Activated CD8-positive, alpha-beta T cell treated with anti-CD3 and anti-CD28 coated beads for 36 hours (primary cell): ENCODE results near the gene CNTD1. TPM values are rescaled to one million over a fixed set of nuclear protein-coding genes. Genes with fewer than 3 reads are reported as not detected.

ENCODE experiments used
- ATAC-seq: fragments of 200-7000 bp; cut with Tn5 transposase; one replicate; pipeline ENCODE4 v1.10.0; 2021; ENCODE audit warnings: mild to moderate bottlenecking, moderate library complexity
- CTCF ChIA-PET: fragments of 350-600 bp; sonication (Branson Sonifier 250); formaldehyde crosslinking; loops from one replicate; lab custom pipeline; 2021; ENCODE audit warnings: antibody characterized with exemption; lab: Charles Lee
- POLR2A ChIA-PET: fragments of 350-600 bp; sonication (Branson Sonifier 250); formaldehyde crosslinking; loops from one replicate; lab custom pipeline; 2021; ENCODE audit warnings: antibody characterized with exemption; lab: Charles Lee
- DNase-seq: peaks from one replicate; pipeline ENCODE4 v3.0.0-alpha.2; 2020
- H3K27ac Mint-ChIP-seq: one replicate; pipeline ENCODE4 v1.8.0; 2021; ENCODE audit warnings: mild to moderate bottlenecking, mixed read lengths
- H3K27me3 Mint-ChIP-seq: one replicate; pipeline ENCODE4 v1.8.0; 2021; ENCODE audit warnings: mixed read lengths
- H3K36me3 Mint-ChIP-seq: one replicate; pipeline ENCODE4 v1.8.0; 2021; ENCODE audit warnings: low read depth, mixed read lengths
- H3K4me1 Mint-ChIP-seq: one replicate; pipeline ENCODE4 v1.8.0; 2021; ENCODE audit warnings: low read depth, mixed read lengths
- H3K4me3 Mint-ChIP-seq: one replicate; pipeline ENCODE4 v1.8.0; 2021; ENCODE audit warnings: mild to moderate bottlenecking, moderate library complexity, mixed read lengths
- H3K9me3 Mint-ChIP-seq: one replicate; pipeline ENCODE4 v1.8.0; 2021; ENCODE audit warnings: mixed read lengths
- intact Hi-C: fragments of 100-400 bp; cut with micrococcal nuclease; formaldehyde crosslinking; loops from one replicate; pipeline ENCODE4 v1.10.0; 2022
- total RNA-seq, 2 experiments: library from RNA; stranded (reverse); gene quantifications; one replicate each; pipeline ENCODE4 v1.2.3, GENCODE V29; 2021
- TF ChIP-seq, protein P1 (sequence below): fragments of 200-600 bp; IDR thresholded peaks from one replicate; pipeline ENCODE4 v1.8.0; 2022; ENCODE audit warnings: antibody characterized with exemption, mild to moderate bottlenecking

CNTD1 gene
- total RNA-seq, 2 experiments from 2014 or later: 0.23 TPM; not detected in 1

DNA sequence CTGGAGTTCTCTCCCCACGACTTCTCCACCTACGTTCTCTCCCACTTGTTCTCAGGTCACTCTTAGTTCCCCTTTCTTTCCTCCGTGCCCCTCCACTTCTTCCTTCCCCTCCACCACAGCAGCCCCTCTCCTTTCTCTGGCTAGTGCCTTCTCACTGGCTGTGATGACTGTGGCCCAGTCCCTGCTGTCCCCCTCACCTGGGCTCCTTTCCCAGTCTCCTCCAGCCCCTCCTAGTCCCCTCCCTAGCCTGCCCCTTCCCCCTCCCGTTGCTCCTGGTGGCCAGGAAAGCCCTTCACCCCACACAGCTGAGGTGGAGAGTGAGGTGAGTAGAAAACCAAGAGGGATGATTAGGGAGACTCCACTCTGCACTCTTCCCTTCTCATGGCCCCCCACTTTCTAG lies 3.6 kb upstream of the CNTD1 start:
- Mint-ChIP-seq H3K4me1 (peaks cover 16% of the 10 kb centered on the region), H3K27me3 (no peaks in the 10 kb centered on the region), H3K27ac (no peak overlapping the region), H3K36me3 (peaks cover 10% of the 10 kb centered on the region), H3K9me3 (peaks cover 2% of the 10 kb centered on the region), H3K4me3 (no peak overlapping the region)
- no peak for DNase-seq
- ATAC-seq: no peak
- intact Hi-C loops: no loop called here
- CTCF ChIA-PET: interaction anchor here (1.1 kb wide), 1 partner anchor 25 kb away, joined by 3 read pairs; no protein-coding TSS in a partner anchor
- POLR2A ChIA-PET: interaction anchor here (1.5 kb wide), 1 partner anchor 13 kb away, joined by 5 read pairs; no protein-coding TSS in a partner anchor
- TF ChIP-seq, protein P1, sequence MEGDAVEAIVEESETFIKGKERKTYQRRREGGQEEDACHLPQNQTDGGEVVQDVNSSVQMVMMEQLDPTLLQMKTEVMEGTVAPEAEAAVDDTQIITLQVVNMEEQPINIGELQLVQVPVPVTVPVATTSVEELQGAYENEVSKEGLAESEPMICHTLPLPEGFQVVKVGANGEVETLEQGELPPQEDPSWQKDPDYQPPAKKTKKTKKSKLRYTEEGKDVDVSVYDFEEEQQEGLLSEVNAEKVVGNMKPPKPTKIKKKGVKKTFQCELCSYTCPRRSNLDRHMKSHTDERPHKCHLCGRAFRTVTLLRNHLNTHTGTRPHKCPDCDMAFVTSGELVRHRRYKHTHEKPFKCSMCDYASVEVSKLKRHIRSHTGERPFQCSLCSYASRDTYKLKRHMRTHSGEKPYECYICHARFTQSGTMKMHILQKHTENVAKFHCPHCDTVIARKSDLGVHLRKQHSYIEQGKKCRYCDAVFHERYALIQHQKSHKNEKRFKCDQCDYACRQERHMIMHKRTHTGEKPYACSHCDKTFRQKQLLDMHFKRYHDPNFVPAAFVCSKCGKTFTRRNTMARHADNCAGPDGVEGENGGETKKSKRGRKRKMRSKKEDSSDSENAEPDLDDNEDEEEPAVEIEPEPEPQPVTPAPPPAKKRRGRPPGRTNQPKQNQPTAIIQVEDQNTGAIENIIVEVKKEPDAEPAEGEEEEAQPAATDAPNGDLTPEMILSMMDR: no peak

DNA sequence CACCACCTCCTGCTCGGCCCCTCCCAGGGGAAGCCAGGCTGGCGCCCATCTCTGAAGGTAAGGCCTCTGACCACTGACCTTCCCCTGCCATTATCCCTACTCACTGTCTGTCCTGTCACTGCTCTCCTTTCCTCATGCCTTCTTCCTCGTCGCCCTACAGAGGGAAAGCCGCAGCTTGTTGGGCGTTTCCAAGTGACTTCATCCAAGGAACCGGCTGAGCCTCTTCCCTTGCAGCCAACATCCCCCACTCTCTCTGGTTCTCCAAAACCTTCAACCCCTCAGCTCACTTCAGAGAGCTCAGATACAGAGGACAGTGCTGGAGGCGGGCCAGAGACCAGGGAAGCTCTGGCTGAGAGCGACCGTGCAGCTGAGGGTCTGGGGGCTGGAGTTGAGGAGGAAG lies 3.2 kb upstream of the CNTD1 start:
- Mint-ChIP-seq H3K4me1 (peaks cover 16% of the 10 kb centered on the region), H3K4me3 (no peak overlapping the region), H3K9me3 (peaks cover 2% of the 10 kb centered on the region), H3K27me3 (no peaks in the 10 kb centered on the region), H3K36me3 (peaks cover 10% of the 10 kb centered on the region), H3K27ac (no peak overlapping the region)
- TF ChIP-seq, protein P1: no peak
- ATAC-seq (no peak), DNase-seq (no peak)
- intact Hi-C loops: no loop called here
- POLR2A ChIA-PET: interaction anchor here (1.5 kb wide), 1 partner anchor 14 kb away, joined by 5 read pairs; no protein-coding TSS in a partner anchor
- CTCF ChIA-PET: interaction anchor here (1.1 kb wide), 1 partner anchor 25 kb away, joined by 3 read pairs; no protein-coding TSS in a partner anchor

GRCh38 chr17:42796066-42796758 lies 2.4 kb upstream of the CNTD1 start:
- ATAC-seq (no peak), DNase-seq (no peak)
- intact Hi-C loops: no loop called here
- ChIA-PET CTCF (interaction anchor here (1.1 to 2.3 kb wide), 3 partner anchors 24 to 218 kb away, joined by 3 to 11 read pairs (median 5); no protein-coding TSS in a partner anchor), POLR2A (interaction anchor here (1.5 kb wide), 1 partner anchor 14 kb away, joined by 5 read pairs; no protein-coding TSS in a partner anchor)
- H3K9me3 Mint-ChIP-seq: peaks cover 2% of the 10 kb centered on the region
- H3K27ac Mint-ChIP-seq: no peak overlapping the region
- TF ChIP-seq, protein P1: no peak
- no peaks in the 10 kb centered on the region for H3K27me3 Mint-ChIP-seq
- peaks cover 16% of the 10 kb centered on the region for H3K4me1 Mint-ChIP-seq
- no peak overlapping the region for H3K4me3 Mint-ChIP-seq
- peaks cover 10% of the 10 kb centered on the region for H3K36me3 Mint-ChIP-seq

DNA sequence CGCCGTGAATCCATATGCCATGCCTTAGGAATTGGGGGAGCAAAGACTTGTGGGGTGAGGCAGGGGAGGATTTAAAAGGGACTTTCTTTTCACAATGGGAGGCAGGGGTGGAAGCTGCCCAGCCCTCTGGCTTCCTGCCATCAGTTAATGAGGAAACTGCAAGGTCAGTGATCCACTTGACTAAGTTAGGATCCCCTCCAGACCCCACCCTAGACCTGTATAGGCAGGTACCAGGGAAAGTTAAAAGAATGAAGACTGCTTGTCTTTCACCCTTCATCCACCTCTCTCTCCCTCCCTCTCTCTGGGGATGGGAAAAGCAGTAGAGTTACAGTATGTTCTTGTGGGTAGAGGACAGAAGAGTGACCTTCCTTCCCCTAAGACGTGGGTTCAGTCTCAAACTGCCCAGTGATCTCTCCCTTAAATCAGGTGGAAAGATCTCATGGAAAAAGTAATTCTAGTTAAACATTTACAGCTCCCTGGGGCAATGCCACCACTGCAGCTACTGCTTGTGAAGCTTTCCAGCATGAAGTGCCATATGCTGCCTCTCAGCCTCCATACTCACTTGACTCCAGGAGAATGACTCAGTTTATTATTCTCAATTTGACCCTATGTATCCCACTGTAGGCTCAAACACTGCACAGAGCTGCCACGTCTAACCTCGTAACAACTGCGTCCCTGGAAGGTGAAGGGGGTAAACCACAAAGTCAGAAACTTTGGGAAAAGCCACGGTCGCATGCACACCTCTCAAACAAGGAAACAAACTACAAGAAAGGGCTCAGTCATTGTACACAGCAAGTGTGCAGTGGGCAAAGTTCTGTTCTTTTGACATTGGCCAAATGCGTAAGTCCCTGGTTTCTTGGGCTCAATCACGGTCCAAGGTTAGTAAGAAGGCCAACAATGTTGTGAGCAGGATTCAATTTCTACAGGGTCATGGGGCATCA lies 1.3 kb upstream of the CNTD1 start:
- no peaks in the 10 kb centered on the region for H3K27me3 Mint-ChIP-seq
- ATAC-seq: no peak
- ChIA-PET CTCF (interaction anchor here (1.0 to 2.3 kb wide), 6 partner anchors 19 to 219 kb away, joined by 3 to 11 read pairs (median 4); partner anchors contain the start of gene VPS25), POLR2A (interaction anchor here (0.6 to 1.8 kb wide), 6 partner anchors 14 to 167 kb away, joined by 3 to 4 read pairs (median 4); partner anchors contain the start of gene AARSD1)
- no peak for DNase-seq
- H3K4me1 Mint-ChIP-seq: peaks cover 16% of the 10 kb centered on the region
- intact Hi-C loops: no loop called here
- peak overlapping the region; percentile 92 for H3K4me3 Mint-ChIP-seq
- H3K9me3 Mint-ChIP-seq: peaks cover 2% of the 10 kb centered on the region
- peak overlapping the region; percentile 9 for H3K27ac Mint-ChIP-seq
- H3K36me3 Mint-ChIP-seq: peaks cover 10% of the 10 kb centered on the region
- TF ChIP-seq, protein P1: no peak
